T-helper 17 cell (primary cell): ENCODE results near the gene GPC2. TPM values are rescaled to one million over a fixed set of nuclear protein-coding genes. Genes with fewer than 3 reads are reported as not detected.
"Not testable (repeated sequence)": the region's sequence is repeated elsewhere in the genome, so short reads cannot be mapped to it uniquely, and the experiment has no call there.

Experiments used
- ATAC-seq: fragments of 150-1000 bp; cut with Tn5 transposase; 2 replicates; pipeline ENCODE4 v1.10.0; 2021; ENCODE audit warnings: mild to moderate bottlenecking, moderate library complexity
- DNase-seq, 3 donors: peaks; one replicate each; pipeline versions ENCODE4 v3.0.0 to v3.0.0-alpha.2; 2020 to 2021
- H3K9me3 ChIP-seq: one replicate; pipeline ENCODE4 v1.7.0; 2013; ENCODE audit warnings: low read length, mild to moderate bottlenecking; ENCODE audit not compliant: control insufficient read depth, poor library complexity, severe bottlenecking
- H3K27ac Mint-ChIP-seq: one replicate; pipeline ENCODE4 v1.8.0; 2022; ENCODE audit warnings: mild to moderate bottlenecking, moderate library complexity, mixed read lengths
- H3K27me3 Mint-ChIP-seq: one replicate; pipeline ENCODE4 v1.8.0; 2022; ENCODE audit warnings: mixed read lengths
- H3K36me3 Mint-ChIP-seq: one replicate; pipeline ENCODE4 v1.8.0; 2022; ENCODE audit warnings: low read depth, mixed read lengths
- H3K4me1 Mint-ChIP-seq: one replicate; pipeline ENCODE4 v1.8.0; 2022; ENCODE audit warnings: mild to moderate bottlenecking, mixed read lengths
- H3K4me3 Mint-ChIP-seq: one replicate; pipeline ENCODE4 v1.8.0; 2022; ENCODE audit warnings: mild to moderate bottlenecking, moderate library complexity, mixed read lengths
- total RNA-seq, 4 donors: library from RNA in 2 of 4; stranded (reverse) in 2 of 4; gene quantifications; one replicate each; pipeline ENCODE4 v1.2.3 and lab custom pipeline; 2022 to 2026

GPC2 gene
- total RNA-seq, 2 donors from 2014 or later, result 5.0 to 8.5 TPM

- H3K27ac Mint-ChIP-seq, H3K27me3 Mint-ChIP-seq, H3K4me3 Mint-ChIP-seq, H3K9me3 ChIP-seq, ATAC-seq, DNase-seq, H3K4me1 Mint-ChIP-seq, H3K36me3 Mint-ChIP-seq: not testable (repeated sequence)
Observed at GRCh38 chr7:100192281-100192862, 15.2 kb upstream of the GPC2 start.

- ATAC-seq (no peak), DNase-seq (no peak)
- Mint-ChIP-seq H3K36me3 (no peaks in the 10 kb centered on the region), H3K27ac (no peak overlapping the region), H3K4me1 (peaks cover 7% of the 10 kb centered on the region), H3K4me3 (no peak overlapping the region), H3K27me3 (no peaks in the 10 kb centered on the region)
- H3K9me3 ChIP-seq, result no peaks in the 10 kb centered on the region
Observed at GRCh38 chr7:100191775-100192174, 14.6 kb upstream of the GPC2 start.

GRCh38 chr7:100190048-100190711 lies 13.0 kb upstream of the GPC2 start:
- Mint-ChIP-seq H3K4me3 (no peak overlapping the region), H3K36me3 (no peaks in the 10 kb centered on the region), H3K27me3 (no peaks in the 10 kb centered on the region), H3K27ac (peak overlapping the region; percentile 75), H3K4me1 (peaks cover 7% of the 10 kb centered on the region)
- ATAC-seq, result peak; percentile 77
- no peaks in the 10 kb centered on the region for H3K9me3 ChIP-seq
- DNase-seq, result no peak

- ATAC-seq, result no peak
Observed at GRCh38 chr7:100189061-100189460, 11.9 kb upstream of the GPC2 start.

GRCh38 chr7:100185726-100186125 lies 8.5 kb upstream of the GPC2 start:
- no peaks in the 10 kb centered on the region for H3K36me3 Mint-ChIP-seq
- peaks cover 14% of the 10 kb centered on the region for H3K4me1 Mint-ChIP-seq
- ATAC-seq (no peak), DNase-seq (no peak)
- H3K27me3 Mint-ChIP-seq, result peaks cover 4% of the 10 kb centered on the region
- no peak overlapping the region for H3K27ac Mint-ChIP-seq
- H3K9me3 ChIP-seq, result no peaks in the 10 kb centered on the region
- H3K4me3 Mint-ChIP-seq, result no peak overlapping the region

More at GRCh38 chr7:100189061-100189460, 11.9 kb upstream of the GPC2 start:
- peaks cover 7% of the 10 kb centered on the region for H3K4me1 Mint-ChIP-seq
- H3K27ac Mint-ChIP-seq, result peak overlapping the region; percentile 75
- DNase-seq, result no peak
- no peaks in the 10 kb centered on the region for H3K9me3 ChIP-seq
- H3K27me3 Mint-ChIP-seq, result no peaks in the 10 kb centered on the region
- H3K36me3 Mint-ChIP-seq, result no peaks in the 10 kb centered on the region
- H3K4me3 Mint-ChIP-seq, result no peak overlapping the region

GRCh38 chr7:100183090-100183489 lies 5.9 kb upstream of the GPC2 start:
- not testable (repeated sequence) for H3K27me3 Mint-ChIP-seq, H3K4me3 Mint-ChIP-seq, H3K9me3 ChIP-seq, H3K27ac Mint-ChIP-seq, H3K36me3 Mint-ChIP-seq, DNase-seq, ATAC-seq
- H3K4me1 Mint-ChIP-seq, result peaks cover 12% of the 10 kb centered on the region

GRCh38 chr7:100182616-100183015 lies 5.4 kb upstream of the GPC2 start:
- H3K4me3 Mint-ChIP-seq, H3K27ac Mint-ChIP-seq, H3K36me3 Mint-ChIP-seq, H3K9me3 ChIP-seq, ATAC-seq, DNase-seq, H3K27me3 Mint-ChIP-seq: not testable (repeated sequence)
- H3K4me1 Mint-ChIP-seq, result peaks cover 12% of the 10 kb centered on the region

GRCh38 chr7:100180084-100180483 lies 2.9 kb upstream of the GPC2 start:
- H3K27ac Mint-ChIP-seq, result peak overlapping the region; percentile 1
- ATAC-seq, H3K36me3 Mint-ChIP-seq, H3K27me3 Mint-ChIP-seq, H3K9me3 ChIP-seq, H3K4me3 Mint-ChIP-seq, DNase-seq: not testable (repeated sequence)
- H3K4me1 Mint-ChIP-seq, result peaks cover 28% of the 10 kb centered on the region

- H3K4me1 Mint-ChIP-seq, result peaks cover 32% of the 10 kb centered on the region
- H3K36me3 Mint-ChIP-seq, result no peaks in the 10 kb centered on the region
- H3K27me3 Mint-ChIP-seq, result no peaks in the 10 kb centered on the region
- peak overlapping the region; percentile 4 for H3K27ac Mint-ChIP-seq
- no peaks in the 10 kb centered on the region for H3K9me3 ChIP-seq
- ATAC-seq (no peak), DNase-seq (no peak)
- H3K4me3 Mint-ChIP-seq, result peak overlapping the region; percentile 79
Observed at GRCh38 chr7:100176096-100177044, 811 bp downstream of the GPC2 start.

- Mint-ChIP-seq H3K36me3 (peaks cover 4% of the 10 kb centered on the region), H3K4me1 (peaks cover 31% of the 10 kb centered on the region), H3K4me3 (no peak overlapping the region), H3K27me3 (peaks cover 5% of the 10 kb centered on the region), H3K27ac (no peak overlapping the region)
- ATAC-seq (no peak), DNase-seq (no peak)
- H3K9me3 ChIP-seq, result no peaks in the 10 kb centered on the region
Observed at GRCh38 chr7:100175296-100175935, 1.8 kb downstream of the GPC2 start.

- ATAC-seq, result no peak
- no peaks in the 10 kb centered on the region for H3K9me3 ChIP-seq
- no peak overlapping the region for H3K27ac Mint-ChIP-seq
- peaks cover 5% of the 10 kb centered on the region for H3K36me3 Mint-ChIP-seq
- H3K4me1 Mint-ChIP-seq, result peaks cover 34% of the 10 kb centered on the region
- H3K4me3 Mint-ChIP-seq, result no peak overlapping the region
- DNase-seq, result no peak
- peaks cover 5% of the 10 kb centered on the region for H3K27me3 Mint-ChIP-seq
Observed at GRCh38 chr7:100174582-100174981, 2.6 kb downstream of the GPC2 start.

- Mint-ChIP-seq H3K4me1 (peaks cover 35% of the 10 kb centered on the region), H3K4me3 (no peak overlapping the region), H3K27me3 (peaks cover 5% of the 10 kb centered on the region), H3K36me3 (peaks cover 5% of the 10 kb centered on the region), H3K27ac (no peak overlapping the region)
- H3K9me3 ChIP-seq, result no peaks in the 10 kb centered on the region
- DNase-seq (no peak), ATAC-seq (no peak)
Observed at GRCh38 chr7:100173806-100174495, 3.2 kb downstream of the GPC2 start.
